Activated CD4-positive, alpha-beta T cell treated with anti-CD3 and anti-CD28 coated beads for 1 hour (primary cell): ENCODE measurements around the gene INPP5F.
A peak's percentile ranks its signal among the peaks of the same experiment; 100 is the strongest.
"Not testable (repeated sequence)": the region's sequence is repeated elsewhere in the genome, so short reads cannot be mapped to it uniquely, and the experiment has no call there.

Source experiments
- DNase-seq: peaks from one replicate; pipeline ENCODE4 v3.0.0-alpha.2; 2020

The INPP5F gene

DNA sequence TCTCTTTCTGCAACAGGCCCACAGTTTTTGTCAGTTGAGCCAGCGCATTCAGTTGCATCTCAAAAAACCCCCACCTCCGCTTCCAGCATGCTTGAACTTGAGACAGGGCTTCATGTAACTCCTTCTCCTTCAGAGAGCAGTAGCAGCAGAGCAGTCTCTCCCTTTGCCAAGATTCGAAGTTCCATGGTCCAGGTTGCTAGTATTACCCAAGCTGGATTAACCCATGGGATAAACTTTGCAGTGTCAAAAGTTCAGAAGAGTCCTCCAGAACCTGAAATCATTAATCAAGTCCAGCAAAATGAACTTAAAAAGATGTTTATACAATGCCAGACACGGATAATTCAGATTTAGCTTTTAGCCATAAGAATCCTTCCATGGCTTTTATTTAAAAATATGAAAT is 101.6 kb downstream of the INPP5F start:
- no peak for DNase-seq

- DNase-seq, result no peak
These were observed 103.6 kb downstream of the INPP5F start for GRCh38 chr10:119829429-119829828.

- DNase-seq, result no peak
These were observed 105.0 kb downstream of the INPP5F start for GRCh38 chr10:119830851-119831250.

GRCh38 chr10:119831656-119832055 is 105.8 kb downstream of the INPP5F start:
- no peak for DNase-seq

GRCh38 chr10:119832951-119833350 is 107.1 kb downstream of the INPP5F start:
- DNase-seq, result no peak

GRCh38 chr10:119834188-119834587 is 108.3 kb downstream of the INPP5F start:
- DNase-seq, result no peak

DNA sequence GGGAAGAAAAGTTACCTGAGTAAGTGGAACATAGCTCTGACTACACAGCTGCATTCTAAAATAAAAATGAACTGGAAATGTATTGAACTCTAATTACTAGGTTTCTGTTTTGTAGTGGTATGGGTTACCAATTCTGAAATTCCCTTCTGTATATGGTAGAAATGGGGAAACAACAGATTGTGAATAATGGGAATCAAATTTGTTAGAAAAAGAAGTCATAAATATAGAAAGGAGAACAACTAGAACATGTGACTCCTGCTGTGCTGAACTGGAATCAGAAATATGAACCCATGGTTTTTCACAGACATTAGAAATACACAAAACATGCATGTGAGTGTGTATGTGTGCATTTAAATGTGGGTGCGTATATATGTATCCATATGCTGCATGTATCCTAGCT is 119.8 kb downstream of the INPP5F start:
- no peak for DNase-seq

DNA sequence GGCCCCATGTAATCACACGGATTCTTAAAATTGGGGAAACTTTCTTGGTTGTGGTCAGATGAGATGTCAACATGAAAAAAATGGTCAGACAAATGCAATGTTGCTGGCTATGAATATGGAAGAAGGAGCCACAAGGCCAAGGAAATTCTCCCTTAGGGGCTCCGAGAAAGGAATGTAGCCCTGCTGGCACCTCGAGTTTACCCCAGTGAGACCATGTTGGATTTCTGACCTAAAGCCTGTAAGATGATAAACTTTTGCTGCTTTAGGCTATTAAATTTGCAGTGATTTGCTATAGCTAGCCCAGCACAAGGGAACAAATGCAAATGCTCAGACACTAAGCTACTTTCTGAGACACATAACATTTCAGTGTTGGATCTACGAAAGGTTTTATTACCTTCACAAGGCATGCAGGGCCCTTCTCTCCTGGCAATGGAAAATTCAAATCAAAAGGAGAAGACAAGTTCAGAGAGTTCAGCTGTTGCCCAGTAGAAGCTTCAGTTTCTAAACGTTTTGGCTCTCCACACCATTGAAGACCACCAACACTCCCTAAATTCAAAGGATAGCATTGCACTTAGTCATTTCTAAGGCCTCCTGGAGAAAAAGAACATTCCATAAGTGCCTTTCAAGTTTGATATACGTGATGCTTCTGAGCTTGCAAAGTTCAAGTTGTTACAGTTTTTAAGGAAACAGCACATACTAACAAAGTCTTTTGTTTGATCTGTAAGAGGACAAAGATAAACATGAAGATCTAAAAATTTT is 123.4 kb downstream of the INPP5F start:
- no peak for DNase-seq

DNA sequence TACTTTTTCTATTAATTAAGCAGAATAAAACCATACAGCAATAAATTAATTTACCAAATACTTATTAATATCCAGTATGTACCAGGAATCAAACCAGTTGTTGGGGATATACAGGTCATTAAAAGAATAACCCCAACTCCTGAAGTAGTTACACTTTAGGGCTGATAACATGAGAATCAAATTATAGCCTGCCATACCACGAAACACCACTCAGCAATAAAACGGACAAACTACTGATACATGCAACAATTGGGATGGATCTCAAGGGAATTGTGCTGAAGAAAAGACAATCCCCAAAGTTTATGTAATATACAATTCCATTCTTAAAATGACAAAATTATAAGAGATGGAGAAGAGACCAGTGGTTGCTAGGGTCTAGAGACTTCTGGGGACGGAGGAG is 124.1 kb downstream of the INPP5F start:
- no peak for DNase-seq

DNA sequence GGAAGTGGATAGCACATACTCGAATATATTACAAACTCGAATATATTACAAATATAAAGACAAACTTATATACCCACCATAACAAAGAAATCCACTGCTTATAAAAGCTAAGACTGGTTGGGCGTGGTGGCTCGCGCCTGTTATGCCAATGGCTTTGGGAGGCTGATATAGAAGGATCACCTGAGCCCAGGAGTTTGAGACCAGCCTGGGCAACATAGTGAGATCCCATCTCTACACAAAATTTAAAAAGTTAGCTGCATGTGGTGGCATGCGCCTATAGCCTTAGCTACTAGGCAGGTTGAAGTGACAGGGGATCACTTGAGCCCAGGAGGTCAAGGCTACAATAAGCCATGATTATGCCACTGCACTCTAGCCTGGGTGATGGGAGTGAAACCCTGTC is 126.4 kb downstream of the INPP5F start:
- no peak for DNase-seq

DNA sequence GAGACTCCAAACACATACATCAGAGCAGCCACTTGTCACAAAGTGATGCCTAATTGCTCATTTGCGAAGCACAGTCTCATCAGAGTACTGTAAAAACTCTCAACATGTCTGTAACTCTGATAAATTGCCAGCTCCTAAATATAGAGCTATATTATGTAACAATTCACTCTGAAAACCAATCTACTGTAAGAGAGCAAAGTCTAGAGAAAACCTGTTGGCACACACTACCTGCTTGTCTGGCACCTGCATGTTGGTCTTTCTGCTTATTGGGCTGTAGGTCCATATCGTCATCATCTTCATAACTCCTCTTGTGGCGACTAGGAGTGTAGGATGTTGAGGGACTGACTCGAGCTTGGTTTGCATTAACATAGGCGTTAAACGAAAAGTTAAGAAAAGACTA is 127.0 kb downstream of the INPP5F start:
- no peak for DNase-seq

DNA sequence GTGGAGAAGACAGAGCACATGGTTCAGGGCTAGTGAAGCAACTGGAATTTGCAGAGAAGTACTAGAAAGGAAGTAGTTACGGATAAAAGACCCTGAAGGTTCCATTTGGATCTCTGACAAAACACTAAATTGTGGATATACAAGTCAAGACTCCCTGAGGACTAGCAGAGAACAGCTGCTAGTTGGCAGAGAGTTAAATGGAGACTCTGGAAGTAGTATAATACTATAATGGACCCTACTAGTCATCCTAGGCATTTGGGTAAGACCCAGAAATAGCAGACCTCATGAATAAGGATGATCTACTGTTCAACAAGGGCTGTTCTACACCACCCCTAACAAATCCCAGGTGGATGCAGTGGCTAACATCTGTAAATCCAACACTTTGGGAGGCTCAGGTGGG is 127.7 kb downstream of the INPP5F start:
- no peak for DNase-seq

GRCh38 chr10:119858063-119858462 is 132.2 kb downstream of the INPP5F start:
- DNase-seq, result no peak

DNA sequence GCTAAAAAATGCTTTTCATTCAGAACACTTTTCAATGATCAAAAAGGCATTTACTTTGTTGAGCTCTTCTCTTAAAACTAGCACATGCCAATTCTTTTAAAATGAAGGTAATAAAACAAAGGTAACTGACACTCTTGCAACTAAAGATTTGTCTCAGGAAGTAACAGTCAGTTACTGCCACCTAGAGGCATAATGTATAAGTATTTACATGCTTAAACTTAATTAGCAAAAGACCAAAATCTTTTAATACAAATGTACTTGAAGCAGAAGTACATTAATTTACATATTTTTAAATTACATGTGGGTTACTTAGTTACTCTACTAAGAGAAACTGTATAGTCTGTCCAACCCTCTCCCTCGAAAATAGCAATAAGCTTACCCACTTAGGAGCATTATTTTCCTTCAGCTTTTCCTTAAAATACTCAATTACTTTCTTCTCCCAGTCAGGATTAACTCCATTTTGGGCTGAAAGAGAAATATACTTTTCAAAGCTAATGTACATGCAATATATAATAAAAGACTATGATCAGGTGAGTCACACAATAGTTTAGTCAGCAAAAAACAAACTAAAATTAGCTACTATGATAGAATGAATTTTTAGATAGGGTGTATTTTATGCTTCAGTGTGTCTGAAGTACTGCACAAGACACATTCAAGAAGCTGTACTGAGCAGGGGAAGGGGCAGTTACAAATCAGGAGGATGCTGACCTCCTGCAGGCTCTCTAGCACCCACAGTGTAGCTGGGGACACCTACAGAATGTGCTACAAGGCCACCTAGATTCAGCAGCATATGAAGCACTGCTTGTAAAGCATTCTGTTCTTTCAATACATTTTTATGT is 133.8 kb downstream of the INPP5F start:
- DNase-seq, result no peak

- DNase-seq, result no peak
These were observed 135.2 kb downstream of the INPP5F start for GRCh38 chr10:119860866-119861607.

GRCh38 chr10:119862524-119862923 is 136.7 kb downstream of the INPP5F start:
- DNase-seq, result no peak

DNA sequence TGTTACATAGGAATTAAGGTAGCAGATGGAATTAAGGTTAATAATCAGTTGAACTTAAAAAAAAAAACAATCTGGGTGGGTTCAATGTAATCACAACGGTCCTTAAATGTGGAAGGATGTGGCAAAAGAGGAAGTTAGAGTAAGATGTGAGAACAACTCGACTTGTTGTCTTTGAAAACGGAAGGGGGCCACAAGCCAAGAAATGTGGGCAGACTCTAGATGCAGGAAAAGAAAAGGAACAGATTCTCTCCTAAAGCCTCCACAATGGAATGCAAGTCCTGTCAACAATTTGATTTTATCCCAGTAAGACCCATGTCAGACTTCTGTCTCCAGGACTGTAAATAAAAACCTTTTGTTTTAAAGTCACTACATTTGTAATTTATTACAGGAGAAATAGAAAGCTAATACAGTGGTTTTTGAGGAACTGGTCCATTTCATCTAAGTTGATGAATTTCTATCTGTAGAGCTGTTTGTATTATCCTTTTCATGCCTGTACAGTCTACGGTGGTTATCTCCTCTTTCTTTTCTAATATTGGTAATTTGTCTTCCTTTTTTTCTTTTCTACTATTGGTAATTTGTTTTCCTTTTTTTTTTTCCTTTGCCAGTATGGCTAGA is 138.2 kb downstream of the INPP5F start:
- DNase-seq, result no peak

- no peak for DNase-seq
These were observed 139.9 kb downstream of the INPP5F start for GRCh38 chr10:119865699-119866240.

DNA sequence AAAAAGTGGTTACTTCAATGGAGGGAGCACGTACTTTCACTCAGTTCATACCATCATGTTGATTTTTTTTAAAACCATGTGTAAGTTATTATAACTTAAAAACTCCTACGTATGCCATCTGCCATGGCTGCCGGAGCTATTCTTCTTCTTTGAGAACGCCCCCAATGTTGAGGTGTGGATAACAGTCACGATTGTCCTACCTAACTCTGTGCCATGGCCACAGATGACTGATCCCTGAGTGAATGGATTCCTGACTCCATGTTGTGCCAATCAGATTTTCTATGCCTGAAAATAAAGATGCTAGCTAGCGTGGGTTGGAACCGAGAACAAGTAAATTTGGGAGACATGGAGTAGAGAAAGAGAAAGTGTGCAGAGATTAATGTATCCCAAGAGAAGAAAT is 141.5 kb downstream of the INPP5F start:
- no peak for DNase-seq

DNA sequence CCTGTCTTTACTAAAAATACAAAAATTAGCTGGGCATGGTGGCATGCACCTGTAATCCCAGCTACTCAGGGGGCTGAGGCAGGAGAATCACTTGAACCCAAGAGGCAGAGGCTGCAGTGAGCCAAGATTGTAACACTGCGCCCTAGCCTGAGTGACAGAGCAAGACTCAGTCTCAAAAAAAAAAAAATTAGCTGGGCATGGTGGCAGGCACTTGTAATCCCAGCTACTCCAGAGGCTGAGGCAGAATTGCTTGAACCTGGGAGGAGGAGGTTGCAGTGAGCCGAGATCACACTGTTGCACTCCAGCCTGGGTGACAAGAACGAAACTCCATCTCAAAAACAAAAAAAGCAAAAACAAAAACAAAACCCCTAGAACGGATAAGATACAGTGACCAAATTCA is 143.5 kb downstream of the INPP5F start:
- not testable (repeated sequence) for DNase-seq

- peak; percentile 40 for DNase-seq
These were observed 146.2 kb downstream of the INPP5F start for GRCh38 chr10:119871881-119872609.

- no peak for DNase-seq
These were observed 146.7 kb downstream of the INPP5F start, which contains the start of gene MCMBP for GRCh38 chr10:119872610-119872859. TSS of gene MCMBP (minus strand) at chr10:119872843. CDS start at chr10:119872584, 259 bp downstream.
